GM19043 (cell line): ENCODE data around the gene WFDC9.
"Not testable (repeated sequence)": the region's sequence is repeated elsewhere in the genome, so short reads cannot be mapped to it uniquely, and the experiment has no call there.

Experiments
- ATAC-seq: cut with Tn5 transposase; IDR thresholded peaks from one replicate; pipeline ENCODE4 v1.9.1; 2021; ENCODE audit warnings: low read depth; ENCODE audit not compliant: unreplicated experiment

WFDC9 gene

DNA sequence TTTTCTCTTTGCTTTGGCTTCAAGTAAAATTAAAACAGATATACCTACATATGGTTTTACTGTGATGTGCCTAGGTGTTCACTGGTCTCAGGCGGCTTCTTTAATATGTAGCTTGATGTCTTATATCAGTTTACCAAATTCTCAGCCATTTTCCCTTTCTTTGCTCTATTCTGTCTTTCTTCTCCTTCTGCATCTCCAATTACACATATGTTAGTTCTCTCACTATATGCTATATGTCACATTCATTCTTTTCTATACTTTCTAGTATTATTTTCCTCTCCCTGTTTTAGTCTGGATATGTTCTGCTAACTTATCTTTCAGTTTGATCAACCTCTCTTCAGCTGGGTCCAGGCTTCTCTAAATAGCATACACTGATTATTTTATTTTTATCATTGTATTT is 37.6 kb downstream of the WFDC9 start:
- no peak for ATAC-seq

DNA sequence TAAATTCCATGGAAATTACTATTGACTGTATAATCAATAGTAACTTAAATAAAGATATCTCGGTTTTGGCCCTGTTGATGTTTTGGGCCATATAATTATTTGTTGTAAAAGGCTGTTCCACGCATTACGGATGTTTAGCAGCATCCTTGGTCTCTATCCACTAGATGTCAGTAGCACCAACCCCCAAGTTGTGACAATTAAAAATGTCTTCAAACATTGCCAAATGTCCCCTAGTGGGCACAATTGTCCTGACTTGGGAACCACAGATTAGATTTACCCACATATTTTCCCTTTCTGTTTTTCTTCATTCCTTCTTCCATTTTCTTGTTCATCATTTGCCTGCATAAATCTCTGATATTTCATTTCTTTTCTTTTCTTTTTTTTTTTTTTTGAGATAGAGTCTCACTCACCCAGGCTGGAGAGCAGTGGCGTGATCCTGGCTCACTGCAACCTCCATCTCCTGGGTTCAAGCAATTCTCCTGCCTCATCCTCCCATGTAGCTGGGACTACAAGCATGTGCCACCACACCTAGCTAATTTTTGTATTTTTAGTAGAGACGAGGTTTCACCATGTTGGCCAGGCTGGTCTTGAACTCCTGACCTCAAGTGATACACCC is 38.4 kb downstream of the WFDC9 start:
- ATAC-seq, result no peak

DNA sequence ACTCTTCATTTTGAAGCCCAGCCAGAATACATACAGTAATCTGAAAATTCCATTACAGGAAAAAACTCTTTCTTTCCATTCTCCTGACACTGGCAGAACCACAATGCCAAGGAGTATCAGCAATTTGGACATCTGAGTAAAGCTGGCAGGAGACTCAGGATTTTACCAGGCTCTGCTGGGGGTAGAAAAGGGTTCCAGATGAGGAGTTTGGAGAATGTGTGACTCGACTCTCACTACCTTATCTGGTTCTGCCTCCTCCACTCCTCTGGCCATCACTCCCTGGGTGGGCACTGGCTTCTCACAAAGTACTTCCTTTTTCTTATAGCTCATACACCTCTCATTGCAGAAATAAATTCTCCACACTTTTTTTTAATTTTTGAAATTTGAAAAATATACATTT is 41.4 kb downstream of the WFDC9 start:
- ATAC-seq, result no peak

DNA sequence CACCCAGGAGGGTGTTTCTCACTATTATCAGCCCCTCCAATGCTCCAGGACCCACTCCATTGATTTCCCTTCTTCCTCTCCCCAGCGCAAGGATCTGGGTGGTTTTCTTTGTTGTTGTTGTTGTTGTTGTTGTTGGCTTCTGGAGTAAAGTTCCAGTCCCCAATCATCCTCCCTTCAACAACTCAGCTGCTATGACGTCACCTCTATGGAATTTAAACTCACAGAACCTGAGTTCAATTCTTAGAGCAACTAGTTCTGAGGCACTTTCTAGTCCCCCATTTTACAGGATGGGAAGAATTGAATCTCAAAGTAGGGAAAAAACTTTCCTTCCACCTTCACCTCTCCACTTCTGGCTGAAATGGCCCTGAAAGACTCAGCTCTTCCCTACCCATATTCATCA is 42.3 kb downstream of the WFDC9 start:
- no peak for ATAC-seq

DNA sequence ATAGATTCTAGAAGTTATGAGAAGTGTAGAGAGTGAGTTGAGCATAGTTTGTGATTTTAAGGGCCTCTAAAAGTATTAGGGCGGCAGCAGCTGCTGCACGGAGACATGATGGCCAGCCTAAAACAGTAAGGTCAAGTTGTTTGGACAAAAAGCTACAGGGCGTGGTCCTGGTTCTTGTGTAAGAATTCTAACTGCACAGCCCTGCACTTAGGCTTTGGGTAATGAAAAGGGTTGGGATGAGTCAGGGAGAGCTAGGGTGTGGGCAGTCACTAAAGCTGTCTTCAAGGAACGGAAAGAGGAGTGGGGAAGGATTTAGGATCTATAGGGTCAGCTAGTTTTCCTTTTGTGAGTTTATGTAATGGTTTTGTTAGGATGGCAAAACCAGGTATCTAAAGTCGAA is 45.1 kb downstream of the WFDC9 start:
- ATAC-seq, result not testable (repeated sequence)

DNA sequence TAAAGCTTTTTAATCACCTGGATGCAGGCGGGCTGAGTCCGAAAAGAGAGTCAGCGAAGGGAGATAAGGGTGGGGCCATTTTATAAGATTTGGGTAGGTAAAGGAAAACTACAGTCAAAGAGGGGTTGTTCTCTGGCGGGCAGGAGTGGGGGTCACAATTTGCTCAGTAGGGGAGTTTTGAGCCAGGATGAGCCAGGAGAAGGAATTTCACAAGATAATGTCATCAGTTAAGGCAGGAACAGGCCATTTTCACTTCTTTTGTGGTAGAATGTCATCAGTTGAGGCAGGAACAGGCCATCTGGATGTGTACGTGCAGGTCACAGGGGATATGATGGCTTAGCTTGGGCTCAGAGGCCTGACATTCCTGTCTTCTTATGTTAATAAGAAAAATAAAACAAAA is 46.8 kb downstream of the WFDC9 start:
- not testable (repeated sequence) for ATAC-seq

DNA sequence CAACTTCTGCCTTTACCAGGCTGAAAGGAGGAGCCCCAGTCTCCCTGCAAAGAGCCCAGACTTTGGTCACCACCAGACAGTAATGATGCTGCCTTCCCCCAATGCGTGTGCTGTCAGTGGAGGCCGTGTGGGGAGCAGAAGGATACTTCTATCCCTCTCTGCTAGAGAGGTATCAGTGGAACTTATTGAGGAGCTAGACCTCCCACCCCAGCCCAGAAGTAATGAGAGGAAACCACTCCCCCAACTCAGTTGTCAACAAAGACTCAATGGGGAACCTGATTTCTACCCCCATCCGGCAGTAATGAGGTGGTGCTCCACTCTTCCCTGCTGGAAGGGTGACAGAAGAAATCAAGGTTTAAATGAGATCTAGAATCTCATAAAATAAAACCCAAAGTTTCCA is 47.6 kb downstream of the WFDC9 start:
- ATAC-seq, result no peak

DNA sequence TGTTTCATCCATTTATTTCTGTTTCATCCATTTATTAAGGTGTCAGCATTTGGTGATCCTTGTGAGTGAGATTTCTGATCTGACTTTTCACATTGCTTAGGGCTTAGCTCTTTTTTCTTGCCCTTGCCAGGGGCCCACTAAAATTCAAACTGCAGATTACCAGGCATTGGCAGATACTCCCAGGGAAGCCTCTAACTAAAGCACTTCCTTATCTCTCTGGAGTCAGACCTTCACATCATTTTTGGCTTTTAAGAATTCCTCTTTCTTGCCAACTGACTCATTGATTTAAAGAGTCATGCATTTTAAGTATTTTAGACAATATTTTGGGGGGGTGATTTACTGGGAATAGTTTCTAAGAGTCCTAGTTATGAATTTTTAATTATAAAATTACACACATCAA is 49.4 kb downstream of the WFDC9 start:
- no peak for ATAC-seq

DNA sequence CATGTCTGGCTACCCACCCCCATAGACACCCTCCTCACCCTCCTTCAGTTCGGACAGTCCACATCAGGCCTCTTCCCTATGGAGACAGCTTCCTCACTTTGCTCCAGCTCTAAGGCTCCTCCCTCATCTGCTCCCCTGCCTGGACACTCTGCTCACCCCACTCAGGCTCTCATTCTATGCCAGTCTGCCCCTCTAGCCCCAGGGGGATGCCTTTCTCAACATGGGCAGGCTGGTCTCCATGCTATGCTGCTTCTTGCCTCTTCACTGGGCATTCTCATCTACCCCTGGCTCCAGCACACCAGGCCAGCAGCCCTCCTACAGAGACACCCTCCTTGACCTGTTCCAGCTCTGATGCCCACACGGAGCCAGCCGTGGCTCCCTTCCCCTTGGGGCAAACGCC is 51.9 kb downstream of the WFDC9 start, which contains the start of gene WFDC8:
Gene WFDC8 (minus strand): TSS at position 101 of the 400 bp plus-strand sequence. CDS start 37 bp downstream, at position 64.
- ATAC-seq, result no peak

DNA sequence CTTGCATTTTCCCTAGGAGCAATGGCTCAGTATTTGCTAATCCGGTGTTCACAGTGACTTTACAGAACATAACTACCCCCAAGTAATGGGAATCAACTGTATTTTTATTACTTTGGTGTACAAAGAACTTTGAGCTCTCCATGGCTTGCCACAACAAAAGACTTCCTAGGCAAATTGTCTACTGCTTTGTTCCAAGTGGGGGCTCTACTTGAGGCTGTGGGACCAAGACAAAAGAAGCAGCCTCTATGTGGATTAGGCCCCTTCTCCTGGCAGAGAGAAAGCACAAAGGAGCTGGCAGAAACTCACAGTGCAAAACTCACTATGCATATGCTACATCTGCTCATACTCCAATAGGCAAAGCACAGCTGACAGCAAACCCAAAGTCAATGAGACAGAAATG is 52.9 kb downstream of the WFDC9 start:
- no peak for ATAC-seq

DNA sequence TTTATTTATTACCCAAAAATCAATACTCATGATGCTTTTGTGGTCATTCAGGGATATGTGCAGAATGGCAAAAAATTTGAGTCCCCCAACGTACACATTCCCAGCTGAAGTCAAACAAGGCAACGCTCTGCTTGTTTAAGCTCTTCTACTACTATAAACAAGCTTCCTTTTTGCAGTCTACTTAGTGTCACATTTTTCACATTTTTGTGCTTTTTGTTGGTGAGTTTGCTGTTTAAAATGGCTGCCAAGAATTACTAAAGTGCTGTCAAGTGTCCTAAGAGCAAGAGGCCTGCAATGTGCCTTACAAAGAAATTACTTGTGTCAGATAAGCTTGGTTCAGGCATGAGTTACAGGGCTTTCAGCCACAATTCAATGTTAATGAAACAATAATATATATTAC is 54.1 kb downstream of the WFDC9 start:
- ATAC-seq, result no peak

DNA sequence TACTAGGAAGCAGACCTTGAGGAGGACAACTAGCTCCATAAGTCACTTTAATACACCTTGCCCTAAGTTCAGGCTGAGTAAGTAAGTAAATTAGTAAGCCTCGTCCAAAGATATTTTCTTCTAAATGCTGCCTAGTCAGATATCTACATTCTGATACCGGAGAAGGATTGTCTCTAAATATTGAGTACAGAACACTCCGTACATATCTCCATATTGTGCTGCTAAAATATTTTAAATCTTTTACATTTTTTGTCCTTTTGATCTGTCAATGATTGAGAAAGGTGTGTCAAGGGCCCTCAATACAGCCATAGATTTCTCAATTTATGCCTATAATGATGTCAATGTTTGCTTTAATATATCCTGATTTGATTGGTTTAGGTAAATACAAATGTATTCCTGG is 55.2 kb downstream of the WFDC9 start:
- ATAC-seq, result no peak

DNA sequence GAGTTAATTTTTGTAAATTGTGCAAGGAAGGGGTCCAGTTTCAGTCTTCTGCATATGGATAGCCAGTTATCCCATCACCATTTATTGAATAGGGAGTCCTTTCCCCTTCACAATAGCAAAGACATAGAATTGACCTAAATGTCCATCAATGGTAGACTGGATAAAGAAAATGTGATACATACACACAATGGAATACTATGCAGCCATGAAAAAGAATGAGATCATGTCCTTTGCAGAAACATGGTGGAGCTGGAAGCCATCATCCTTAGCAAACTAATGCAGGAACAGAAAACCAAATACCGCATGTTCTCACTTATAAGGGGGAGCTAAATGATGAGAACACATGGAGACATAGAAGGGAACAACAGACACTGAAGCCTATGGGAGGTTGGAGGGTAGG is 61.4 kb downstream of the WFDC9 start:
- ATAC-seq, result not testable (repeated sequence)

DNA sequence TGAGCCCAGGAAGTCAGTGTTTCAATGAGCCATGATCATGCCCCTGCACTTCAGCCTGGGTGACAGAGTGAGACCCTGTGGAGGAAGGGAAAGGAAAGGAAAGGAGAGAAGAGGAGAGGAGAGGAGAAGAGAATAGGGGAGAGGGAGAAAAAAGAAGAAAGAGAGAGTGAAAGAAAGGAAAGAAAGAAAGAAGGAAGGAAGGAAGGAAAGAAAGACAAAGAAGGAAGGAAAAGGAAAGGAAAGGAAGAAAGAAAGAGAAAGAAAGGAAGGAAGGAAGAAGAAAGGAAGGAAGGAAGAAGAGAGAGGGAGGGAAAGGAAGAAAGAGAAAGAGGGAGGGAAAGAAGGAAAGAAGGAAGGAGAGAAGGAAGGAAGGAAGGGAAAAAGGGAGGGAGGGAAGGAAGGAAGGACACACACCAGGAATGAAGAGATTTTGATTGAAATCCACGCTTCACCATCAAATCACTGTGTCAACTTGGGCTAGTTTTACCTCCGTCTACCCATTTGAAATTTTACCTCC is 66.3 kb downstream of the WFDC9 start:
- ATAC-seq, result no peak
